Calu3 (cell line): ENCODE data around the gene TSHZ2. TPM values are rescaled to one million over a fixed set of nuclear protein-coding genes. Genes with fewer than 3 reads are reported as not detected.

Experiments
- BruUV-seq: library from RNA; stranded (reverse); fragments of 400-500 nt; replicated peaks from 2 replicates; lab custom pipeline; 2021; lab: Mats Ljungman, UMichigan
- CTCF ChIA-PET: fragments of 300-600 bp; sonication (Branson Sonifier 250); formaldehyde crosslinking; loops from one replicate; lab custom pipeline; 2022; ENCODE audit warnings: antibody characterized with exemption; lab: Charles Lee
- DNase-seq: peaks from one replicate; pipeline ENCODE4 v3.0.0; 2022
- H3K27ac Mint-ChIP-seq: one replicate; pipeline ENCODE4 v1.8.0; 2022; ENCODE audit warnings: mixed read lengths; ENCODE audit not compliant: unreplicated experiment
- H3K27me3 Mint-ChIP-seq: one replicate; pipeline ENCODE4 v1.8.0; 2022; ENCODE audit warnings: mixed read lengths; ENCODE audit not compliant: unreplicated experiment
- H3K36me3 Mint-ChIP-seq: one replicate; pipeline ENCODE4 v1.8.0; 2022; ENCODE audit warnings: mild to moderate bottlenecking, moderate library complexity, mixed read lengths; ENCODE audit not compliant: insufficient read depth, unreplicated experiment
- H3K4me1 Mint-ChIP-seq: one replicate; pipeline ENCODE4 v1.8.0; 2022; ENCODE audit warnings: mild to moderate bottlenecking, low read depth, mixed read lengths; ENCODE audit not compliant: unreplicated experiment
- H3K4me3 Mint-ChIP-seq: one replicate; pipeline ENCODE4 v1.8.0; 2022; ENCODE audit warnings: mild to moderate bottlenecking, low read depth, moderate library complexity, mixed read lengths; ENCODE audit not compliant: unreplicated experiment
- H3K9me3 Mint-ChIP-seq: one replicate; pipeline ENCODE4 v1.8.0; 2022; ENCODE audit warnings: low read depth, mixed read lengths; ENCODE audit not compliant: unreplicated experiment
- intact Hi-C: fragments of 100-400 bp; cut with micrococcal nuclease; formaldehyde crosslinking; loops from one replicate; pipeline ENCODE4 v1.10.0; 2022; ENCODE audit not compliant: unreplicated experiment
- total RNA-seq: library from RNA; stranded (reverse); gene quantifications from 2 replicates; pipeline ENCODE4 v1.2.3, GENCODE V29; 2022
- TF ChIP-seq, protein P1 (sequence below): fragments of 200-600 bp; IDR thresholded peaks from one replicate; pipeline ENCODE4 v1.8.0; 2022; ENCODE audit warnings: antibody characterized with exemption; ENCODE audit not compliant: unreplicated experiment

The TSHZ2 gene
- total RNA-seq, 1 experiment from 2014 or later: not detected

DNA sequence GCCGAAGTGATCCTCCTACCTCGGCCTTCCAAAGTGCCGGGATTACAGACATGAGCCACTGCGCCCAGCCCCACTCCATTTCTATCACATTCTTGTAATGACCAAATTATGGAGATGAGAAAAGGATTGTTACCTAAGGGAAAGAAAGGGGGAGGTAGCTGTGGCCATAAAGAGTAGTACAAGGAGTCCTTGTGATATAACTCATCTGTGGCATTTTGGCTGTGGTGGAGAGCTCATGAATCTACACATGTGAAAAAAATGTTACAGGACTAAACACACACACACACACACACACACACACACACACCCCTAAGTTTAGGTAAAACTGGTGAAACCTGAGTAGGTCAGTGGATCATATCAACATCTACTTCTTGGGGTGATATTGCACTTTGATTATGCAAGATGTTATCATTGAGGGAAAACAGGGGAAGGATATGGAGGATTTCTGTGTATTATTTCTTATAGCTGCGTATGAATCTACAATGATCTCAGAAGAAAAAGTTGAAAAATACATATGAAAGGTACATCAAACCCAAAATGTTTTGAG is 251.5 kb downstream of the TSHZ2 start:
- peaks cover 37% of the 10 kb centered on the region for H3K27me3 Mint-ChIP-seq
- no peaks in the 10 kb centered on the region for H3K9me3 Mint-ChIP-seq
- CTCF ChIA-PET: interaction anchor here (0.7 kb wide), 1 partner anchor 114 kb away, joined by 3 read pairs; no protein-coding TSS in a partner anchor
- H3K4me1 Mint-ChIP-seq: peaks cover 12% of the 10 kb centered on the region
- no peak for DNase-seq
- H3K27ac Mint-ChIP-seq: no peak overlapping the region
- intact Hi-C loops: no loop called here
- H3K4me3 Mint-ChIP-seq: no peak overlapping the region
- no TSS peak for BruUV-seq
- TF ChIP-seq, protein P1, sequence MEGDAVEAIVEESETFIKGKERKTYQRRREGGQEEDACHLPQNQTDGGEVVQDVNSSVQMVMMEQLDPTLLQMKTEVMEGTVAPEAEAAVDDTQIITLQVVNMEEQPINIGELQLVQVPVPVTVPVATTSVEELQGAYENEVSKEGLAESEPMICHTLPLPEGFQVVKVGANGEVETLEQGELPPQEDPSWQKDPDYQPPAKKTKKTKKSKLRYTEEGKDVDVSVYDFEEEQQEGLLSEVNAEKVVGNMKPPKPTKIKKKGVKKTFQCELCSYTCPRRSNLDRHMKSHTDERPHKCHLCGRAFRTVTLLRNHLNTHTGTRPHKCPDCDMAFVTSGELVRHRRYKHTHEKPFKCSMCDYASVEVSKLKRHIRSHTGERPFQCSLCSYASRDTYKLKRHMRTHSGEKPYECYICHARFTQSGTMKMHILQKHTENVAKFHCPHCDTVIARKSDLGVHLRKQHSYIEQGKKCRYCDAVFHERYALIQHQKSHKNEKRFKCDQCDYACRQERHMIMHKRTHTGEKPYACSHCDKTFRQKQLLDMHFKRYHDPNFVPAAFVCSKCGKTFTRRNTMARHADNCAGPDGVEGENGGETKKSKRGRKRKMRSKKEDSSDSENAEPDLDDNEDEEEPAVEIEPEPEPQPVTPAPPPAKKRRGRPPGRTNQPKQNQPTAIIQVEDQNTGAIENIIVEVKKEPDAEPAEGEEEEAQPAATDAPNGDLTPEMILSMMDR: no peak
- no peaks in the 10 kb centered on the region for H3K36me3 Mint-ChIP-seq

DNA sequence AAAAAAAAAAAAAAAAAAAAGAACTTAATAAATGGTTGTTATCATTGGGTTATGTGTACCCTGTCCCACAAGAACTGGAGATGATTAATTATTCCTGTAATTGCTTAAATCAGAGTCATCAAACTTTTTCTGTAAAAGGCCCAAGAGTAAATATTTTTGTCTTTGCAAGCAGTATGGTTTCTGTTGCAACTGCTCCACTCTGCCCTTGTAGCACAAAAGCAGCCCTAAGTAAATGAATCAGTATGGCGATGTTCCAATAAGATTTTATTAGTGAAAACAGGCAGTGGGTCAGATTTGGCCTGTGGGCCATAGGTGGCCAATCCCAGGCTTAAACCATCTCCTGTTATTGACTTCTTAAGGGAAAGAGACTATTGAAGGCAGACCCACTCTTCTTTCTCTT is 252.7 kb downstream of the TSHZ2 start:
- TF ChIP-seq, protein P1: no peak
- no peak overlapping the region for H3K27ac Mint-ChIP-seq
- CTCF ChIA-PET: interaction anchor here (0.5 to 0.6 kb wide), 2 partner anchors 472 to 674 kb away, joined by 4 to 7 read pairs; no protein-coding TSS in a partner anchor
- no peak overlapping the region for H3K4me3 Mint-ChIP-seq
- intact Hi-C loops: no loop called here
- H3K27me3 Mint-ChIP-seq: peaks cover 43% of the 10 kb centered on the region
- DNase-seq: no peak
- no peaks in the 10 kb centered on the region for H3K36me3 Mint-ChIP-seq
- H3K9me3 Mint-ChIP-seq: no peaks in the 10 kb centered on the region
- no TSS peak for BruUV-seq
- H3K4me1 Mint-ChIP-seq: peaks cover 12% of the 10 kb centered on the region

DNA sequence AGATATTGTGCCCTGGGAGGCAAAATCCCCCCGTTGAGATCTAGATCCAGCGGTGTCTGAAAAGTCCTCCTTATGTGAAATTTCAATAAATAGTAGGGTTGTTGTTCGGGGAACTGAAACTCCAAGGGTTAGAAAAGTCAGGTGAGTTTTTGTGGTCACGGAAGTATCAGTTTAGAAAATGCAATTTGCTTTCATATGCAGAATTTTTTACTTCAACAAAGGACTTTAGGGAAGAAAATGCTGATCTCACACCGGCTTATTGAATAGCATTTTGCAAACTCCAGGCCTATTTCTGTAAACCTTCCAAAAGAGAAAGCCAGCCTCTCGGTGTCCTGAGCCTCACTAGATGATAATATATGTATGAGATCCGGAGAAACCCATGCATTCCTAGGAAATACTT is 254.7 kb downstream of the TSHZ2 start:
- no peak overlapping the region for H3K27ac Mint-ChIP-seq
- H3K36me3 Mint-ChIP-seq: no peaks in the 10 kb centered on the region
- BruUV-seq: no TSS peak
- CTCF ChIA-PET: no interaction called here
- intact Hi-C loops: no loop called here
- H3K4me3 Mint-ChIP-seq: no peak overlapping the region
- H3K4me1 Mint-ChIP-seq: peaks cover 12% of the 10 kb centered on the region
- H3K9me3 Mint-ChIP-seq: no peaks in the 10 kb centered on the region
- TF ChIP-seq, protein P1: no peak
- DNase-seq: no peak
- peaks cover 29% of the 10 kb centered on the region for H3K27me3 Mint-ChIP-seq

DNA sequence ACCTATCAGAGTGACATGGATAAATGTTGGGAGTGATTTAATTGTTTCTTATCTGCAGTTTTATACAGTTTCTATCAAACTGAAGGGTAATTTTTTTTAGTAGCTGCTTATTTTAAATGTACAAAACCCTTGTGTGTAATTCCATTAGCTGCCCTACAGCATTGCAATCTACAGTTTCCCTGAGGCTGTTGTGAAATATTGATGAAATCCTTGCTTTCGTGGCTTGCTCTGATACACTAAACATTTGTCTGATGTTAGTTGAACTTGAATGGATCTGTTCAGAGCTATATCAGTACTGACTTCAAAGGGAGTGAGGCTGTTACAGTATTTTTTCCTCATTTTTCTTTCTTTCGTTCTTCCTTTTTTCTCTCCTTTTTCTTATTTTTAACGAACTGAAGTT is 255.4 kb downstream of the TSHZ2 start:
- no peak for DNase-seq
- Mint-ChIP-seq H3K9me3 (no peaks in the 10 kb centered on the region), H3K4me3 (no peak overlapping the region), H3K27me3 (peaks cover 28% of the 10 kb centered on the region), H3K36me3 (no peaks in the 10 kb centered on the region), H3K4me1 (peaks cover 12% of the 10 kb centered on the region), H3K27ac (no peak overlapping the region)
- CTCF ChIA-PET: interaction anchor here (0.7 to 1.0 kb wide), 2 partner anchors 8 to 75 kb away, joined by 3 to 11 read pairs; no protein-coding TSS in a partner anchor
- TF ChIP-seq, protein P1: no peak
- BruUV-seq: no TSS peak
- intact Hi-C loops: no loop called here
